OCI-LY3 (cell line): ENCODE results near the gene ANKRD22.

Experiments
- H2AFZ ChIP-seq: fragments of 200-600, 300-600 bp; shearing (Covaris generic); 2 replicates; pipeline ENCODE4 v1.6.0; 2014; ENCODE audit warnings: antibody characterized with exemption, low read depth, low read length
- H3K27ac ChIP-seq: fragments of 200-600, 300-600 bp; sonication (generic); 2 replicates; pipeline ENCODE4 v1.5.1; 2014; ENCODE audit warnings: mild to moderate bottlenecking, low read length, moderate library complexity, mixed read lengths
- H3K27me3 ChIP-seq: fragments of 200-600, 300-600 bp; sonication (generic); 2 replicates; pipeline ENCODE4 v1.6.1; 2014; ENCODE audit warnings: low read depth, low read length, mixed read lengths
- H3K36me3 ChIP-seq: fragments of 200-600, 300-600 bp; sonication (generic); replicated peaks from 2 replicates; pipeline ENCODE3; 2014; ENCODE audit warnings: low read depth, low read length, mixed read lengths
- H3K4me1 ChIP-seq: fragments of 300-600, 200-600 bp; sonication (generic); 2 replicates; pipeline ENCODE4 v1.6.1; 2014; ENCODE audit warnings: low read length, mixed read lengths
- H3K4me2 ChIP-seq: fragments of 200-600, 300-600 bp; sonication (generic); 2 replicates; pipeline ENCODE4 v1.6.1; 2014; ENCODE audit warnings: low read length, mixed read lengths
- H3K4me3 ChIP-seq: fragments of 300-600, 200-600 bp; sonication (generic); 2 replicates; pipeline ENCODE4 v1.5.1; 2014; ENCODE audit warnings: antibody characterized with exemption, mild to moderate bottlenecking, low read length, moderate library complexity
- H3K79me2 ChIP-seq: fragments of 300-600, 200-600 bp; shearing (Covaris generic); 2 replicates; pipeline ENCODE4 v1.6.1; 2014; ENCODE audit warnings: mild to moderate bottlenecking, low read length, mixed read lengths
- H3K9ac ChIP-seq: fragments of 300-600, 200-600 bp; shearing (Covaris generic); 2 replicates; pipeline ENCODE4 v1.6.0; 2014; ENCODE audit warnings: mild to moderate bottlenecking, low read length, moderate library complexity
- H3K9me3 ChIP-seq: fragments of 200-600, 300-600 bp; shearing (Covaris generic); 2 replicates; pipeline ENCODE4 v1.6.1; 2014; ENCODE audit warnings: low read length, mixed read lengths; ENCODE audit not compliant: insufficient read depth
- H4K20me1 ChIP-seq: fragments of 200-600, 300-600 bp; sonication (generic); 2 replicates; pipeline ENCODE4 v1.6.1; 2016; ENCODE audit warnings: low read length, mixed read lengths; ENCODE audit not compliant: insufficient read depth
- EZH2phosphoT487 ChIP-seq: fragments of 200-600 bp; shearing (Covaris generic); IDR thresholded peaks from 2 replicates; pipeline ENCODE4 v1.6.1; 2018; ENCODE audit warnings: antibody characterized with exemption, mixed run types, low read depth
- TF ChIP-seq, protein P1 (sequence below): fragments of 200-600, 300-600 bp; sonication (generic); IDR thresholded peaks from 2 replicates; pipeline ENCODE4 v1.5.1; 2014; ENCODE audit warnings: antibody characterized with exemption, low read length, low read depth

Gene ANKRD22

DNA sequence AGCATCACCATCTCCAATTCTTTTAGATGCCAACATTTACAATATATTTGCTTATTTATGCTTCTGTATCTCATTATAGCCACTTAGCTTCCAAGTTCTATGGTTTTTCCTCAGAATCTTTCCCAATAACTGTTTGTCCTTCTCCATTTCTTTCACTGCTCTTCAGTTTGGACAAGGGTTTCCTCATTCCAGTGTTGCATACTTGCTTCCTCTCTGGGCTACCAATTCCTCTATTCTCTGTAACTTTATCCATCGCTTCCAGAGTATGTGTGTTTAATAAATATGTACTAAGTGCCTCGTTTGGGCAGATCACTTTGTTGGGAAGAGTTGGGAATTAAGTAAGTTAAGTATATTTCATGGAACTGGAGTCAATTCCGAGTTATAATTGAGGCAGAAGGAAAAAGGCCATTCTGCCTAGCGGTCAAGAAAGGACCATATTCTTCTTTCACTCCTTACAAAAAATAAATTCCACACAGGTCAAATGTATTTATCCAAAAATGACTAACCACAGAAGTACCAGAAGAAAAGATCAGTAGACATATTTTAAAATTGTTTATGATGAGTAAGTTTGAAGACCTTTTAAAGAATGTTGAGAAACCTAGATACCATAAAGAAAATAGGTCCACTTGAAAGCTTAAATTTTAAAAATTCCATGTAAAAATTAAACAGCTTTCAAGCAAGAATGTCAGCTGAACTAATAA is 39.2 kb upstream of the ANKRD22 start:
- TF ChIP-seq, protein P1, sequence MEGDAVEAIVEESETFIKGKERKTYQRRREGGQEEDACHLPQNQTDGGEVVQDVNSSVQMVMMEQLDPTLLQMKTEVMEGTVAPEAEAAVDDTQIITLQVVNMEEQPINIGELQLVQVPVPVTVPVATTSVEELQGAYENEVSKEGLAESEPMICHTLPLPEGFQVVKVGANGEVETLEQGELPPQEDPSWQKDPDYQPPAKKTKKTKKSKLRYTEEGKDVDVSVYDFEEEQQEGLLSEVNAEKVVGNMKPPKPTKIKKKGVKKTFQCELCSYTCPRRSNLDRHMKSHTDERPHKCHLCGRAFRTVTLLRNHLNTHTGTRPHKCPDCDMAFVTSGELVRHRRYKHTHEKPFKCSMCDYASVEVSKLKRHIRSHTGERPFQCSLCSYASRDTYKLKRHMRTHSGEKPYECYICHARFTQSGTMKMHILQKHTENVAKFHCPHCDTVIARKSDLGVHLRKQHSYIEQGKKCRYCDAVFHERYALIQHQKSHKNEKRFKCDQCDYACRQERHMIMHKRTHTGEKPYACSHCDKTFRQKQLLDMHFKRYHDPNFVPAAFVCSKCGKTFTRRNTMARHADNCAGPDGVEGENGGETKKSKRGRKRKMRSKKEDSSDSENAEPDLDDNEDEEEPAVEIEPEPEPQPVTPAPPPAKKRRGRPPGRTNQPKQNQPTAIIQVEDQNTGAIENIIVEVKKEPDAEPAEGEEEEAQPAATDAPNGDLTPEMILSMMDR: no peak
- TF ChIP-seq EZH2phosphoT487: no peak
- H4K20me1 ChIP-seq: no peaks in the 10 kb centered on the region
- no peaks in the 10 kb centered on the region for H3K36me3 ChIP-seq
- peaks cover 42% of the 10 kb centered on the region for H3K4me1 ChIP-seq
- no peak overlapping the region for H3K4me3 ChIP-seq
- H3K9me3 ChIP-seq: no peaks in the 10 kb centered on the region
- H2AFZ ChIP-seq: no peak overlapping the region
- H3K27ac ChIP-seq: no peak overlapping the region
- H3K9ac ChIP-seq: no peak overlapping the region
- no peaks in the 10 kb centered on the region for H3K27me3 ChIP-seq
- H3K4me2 ChIP-seq: no peak overlapping the region
- peaks cover 56% of the 10 kb centered on the region for H3K79me2 ChIP-seq

DNA sequence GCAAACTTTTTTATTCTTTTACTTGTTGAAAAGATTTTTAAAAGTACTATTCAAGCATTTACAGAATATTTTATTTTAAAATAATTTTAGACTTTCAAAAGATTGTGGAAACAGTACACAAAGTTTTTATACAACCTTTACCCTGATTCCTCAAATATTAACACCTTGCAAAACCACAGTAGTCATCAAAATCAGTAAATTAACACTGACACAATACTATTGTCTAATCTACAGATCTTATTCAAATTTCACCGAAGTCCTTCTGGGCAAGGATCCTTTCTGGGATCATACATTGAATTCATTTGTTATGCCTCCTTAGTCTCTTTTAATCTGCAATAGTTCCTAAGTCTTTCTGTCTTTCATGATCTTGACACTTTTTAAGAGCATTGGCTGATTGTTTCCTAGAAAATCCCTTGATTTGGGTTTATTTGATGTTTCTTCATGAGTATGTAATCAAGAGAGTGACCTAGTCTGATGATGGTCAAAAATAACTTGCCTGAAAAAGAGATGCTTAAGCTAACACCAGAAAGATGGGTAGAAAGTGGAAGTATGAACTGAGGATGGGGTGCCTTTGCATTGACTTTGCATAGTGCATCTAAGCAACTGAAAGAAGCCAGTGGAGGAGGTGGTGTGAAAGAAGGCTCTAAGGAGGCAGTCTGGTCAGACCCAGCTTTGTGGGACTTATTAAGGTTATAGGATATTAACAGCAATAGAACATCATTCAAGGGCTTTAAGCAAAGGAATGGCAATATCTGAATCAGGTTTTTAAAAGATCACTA is 38.1 kb upstream of the ANKRD22 start:
- no peaks in the 10 kb centered on the region for H4K20me1 ChIP-seq
- H3K36me3 ChIP-seq: no peaks in the 10 kb centered on the region
- H3K9ac ChIP-seq: no peak overlapping the region
- no peaks in the 10 kb centered on the region for H3K27me3 ChIP-seq
- peaks cover 53% of the 10 kb centered on the region for H3K4me1 ChIP-seq
- no peak overlapping the region for H3K27ac ChIP-seq
- no peaks in the 10 kb centered on the region for H3K9me3 ChIP-seq
- H3K4me2 ChIP-seq: peak overlapping the region; percentile 32
- no peak overlapping the region for H2AFZ ChIP-seq
- H3K79me2 ChIP-seq: peaks cover 67% of the 10 kb centered on the region
- no peak overlapping the region for H3K4me3 ChIP-seq
- no peak for TF ChIP-seq EZH2phosphoT487
- TF ChIP-seq, protein P1: no peak

DNA sequence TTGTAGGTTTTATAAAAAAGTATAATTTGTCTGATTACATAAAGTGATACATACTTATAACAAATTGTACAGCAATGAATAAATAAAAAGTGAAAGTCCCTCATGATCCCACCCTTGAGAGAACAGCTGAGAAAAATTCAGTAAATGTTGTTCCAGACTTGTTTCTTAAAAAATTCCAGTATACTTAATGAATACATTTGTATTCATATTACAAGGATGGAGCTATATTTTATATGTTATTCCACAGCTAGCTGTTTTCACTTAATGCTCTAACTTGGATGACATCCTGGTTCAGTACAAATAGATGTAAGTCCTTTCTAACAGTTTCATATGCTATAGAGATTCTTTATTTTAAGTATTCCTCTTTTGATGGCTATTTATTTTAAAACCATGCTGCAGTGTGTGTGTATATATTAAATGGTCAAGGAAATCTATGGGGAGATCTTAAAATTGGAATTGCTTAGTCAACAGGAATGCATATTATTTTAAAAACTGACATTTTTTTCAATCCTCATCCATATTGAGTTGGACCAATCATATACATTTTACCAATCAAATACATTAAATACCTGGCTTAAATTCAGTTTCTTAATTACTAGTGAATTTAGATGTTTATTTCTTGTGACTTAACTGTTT is 37.3 kb upstream of the ANKRD22 start:
- no peak for TF ChIP-seq EZH2phosphoT487
- TF ChIP-seq, protein P1: no peak
- Histone ChIP-seq H3K27ac (no peak overlapping the region), H3K9ac (no peak overlapping the region), H3K79me2 (peaks cover 75% of the 10 kb centered on the region), H3K4me3 (no peak overlapping the region), H3K36me3 (no peaks in the 10 kb centered on the region), H4K20me1 (no peaks in the 10 kb centered on the region), H2AFZ (no peak overlapping the region), H3K9me3 (no peaks in the 10 kb centered on the region), H3K4me1 (peaks cover 61% of the 10 kb centered on the region), H3K4me2 (peak overlapping the region; percentile 85; the same call in 1 of the 2 replicates), H3K27me3 (no peaks in the 10 kb centered on the region)

- H4K20me1 ChIP-seq: no peaks in the 10 kb centered on the region
- H3K9me3 ChIP-seq: no peaks in the 10 kb centered on the region
- peaks cover 90% of the 10 kb centered on the region for H3K79me2 ChIP-seq
- peak overlapping the region; percentile 69 for H3K4me3 ChIP-seq
- peak overlapping the region; percentile 66 for H3K9ac ChIP-seq
- H3K27me3 ChIP-seq: no peaks in the 10 kb centered on the region
- H3K4me2 ChIP-seq: peak overlapping the region; percentile 85
- H3K36me3 ChIP-seq: peaks cover 3% of the 10 kb centered on the region
- peaks cover 83% of the 10 kb centered on the region for H3K4me1 ChIP-seq
- peak overlapping the region; percentile 82 for H3K27ac ChIP-seq
- no peak for TF ChIP-seq EZH2phosphoT487
- no peak overlapping the region for H2AFZ ChIP-seq
Observed at GRCh38 chr10:88886557-88886956, 34.9 kb upstream of the ANKRD22 start.
